ENCODE data around the gene BMP15.

DNA sequence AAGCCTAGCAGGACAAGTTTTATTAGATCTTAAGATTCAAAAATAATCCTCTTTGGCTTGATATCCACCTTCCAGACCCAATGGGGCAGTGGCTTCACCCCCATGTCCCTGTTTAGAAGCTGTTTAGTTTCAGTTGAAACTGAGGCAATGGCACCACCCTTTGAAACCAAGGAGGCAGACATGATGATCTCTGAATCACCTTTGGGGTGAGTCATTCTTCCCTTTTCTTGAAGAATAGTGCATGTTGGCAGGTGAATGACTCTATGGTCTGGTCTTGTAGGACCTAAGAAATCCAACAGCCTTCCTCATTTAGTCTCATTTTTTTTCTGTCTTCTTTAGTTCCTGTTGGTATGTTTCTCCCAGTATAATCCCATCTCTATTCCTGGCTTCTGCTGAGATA, 29.5 kb upstream of the BMP15 start:
- TF ChIP-seq CTCF (conservative IDR thresholded peaks at IDR 0.05; ENCODE audit: low read length) = no peak
- no peak for TF ChIP-seq EZH2phosphoT487 (IDR thresholded peaks at IDR 0.05; ENCODE audit: borderline replicate concordance)

Measured in Loucy (cell line).